HG03342 (cell line): ENCODE results near the gene UBN2.
"Not testable (repeated sequence)": the region's sequence is repeated elsewhere in the genome, so short reads cannot be mapped to it uniquely, and the experiment has no call there.

Experiments
- ATAC-seq: cut with Tn5 transposase; IDR thresholded peaks from one replicate; pipeline ENCODE4 v1.9.1; 2021; ENCODE audit warnings: mild to moderate bottlenecking, moderate library complexity; ENCODE audit not compliant: unreplicated experiment

Gene UBN2

GRCh38 chr7:139230774-139231512, at the start of gene UBN2:
Gene UBN2, plus strand, starts transcription at chr7:139231237. Its CDS starts 248 bp downstream, at chr7:139231485.
- ATAC-seq = peak; percentile 95

GRCh38 chr7:139181404-139181803, 49.6 kb upstream of the UBN2 start:
- no peak for ATAC-seq

DNA sequence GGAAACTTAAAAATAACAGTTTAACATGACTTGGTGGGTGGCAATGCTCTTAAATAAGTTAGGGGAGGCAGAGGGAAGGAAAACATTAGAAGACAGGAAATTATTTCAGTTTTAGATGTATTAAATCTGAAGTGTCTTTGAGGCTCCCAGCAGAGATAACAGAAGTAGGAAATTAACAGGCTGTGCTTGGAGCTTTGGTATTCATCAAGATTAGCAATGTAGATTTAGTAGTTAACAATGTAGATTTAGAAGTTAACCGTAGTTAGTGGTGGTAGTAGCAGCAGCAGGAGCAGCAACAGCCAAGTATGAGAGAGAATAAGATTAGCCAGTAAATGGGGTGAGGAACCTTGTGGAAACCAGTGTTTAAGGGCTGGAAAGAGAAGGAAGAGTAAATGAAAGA, 48.7 kb upstream of the UBN2 start:
- ATAC-seq = no peak

GRCh38 chr7:139183251-139183650, 47.8 kb upstream of the UBN2 start:
- ATAC-seq = no peak

GRCh38 chr7:139183878-139184338, 47.1 kb upstream of the UBN2 start:
- ATAC-seq = no peak

GRCh38 chr7:139186146-139186545, 44.9 kb upstream of the UBN2 start:
- no peak for ATAC-seq

- no peak for ATAC-seq
Observed at GRCh38 chr7:139189357-139189756, 41.7 kb upstream of the UBN2 start.

DNA sequence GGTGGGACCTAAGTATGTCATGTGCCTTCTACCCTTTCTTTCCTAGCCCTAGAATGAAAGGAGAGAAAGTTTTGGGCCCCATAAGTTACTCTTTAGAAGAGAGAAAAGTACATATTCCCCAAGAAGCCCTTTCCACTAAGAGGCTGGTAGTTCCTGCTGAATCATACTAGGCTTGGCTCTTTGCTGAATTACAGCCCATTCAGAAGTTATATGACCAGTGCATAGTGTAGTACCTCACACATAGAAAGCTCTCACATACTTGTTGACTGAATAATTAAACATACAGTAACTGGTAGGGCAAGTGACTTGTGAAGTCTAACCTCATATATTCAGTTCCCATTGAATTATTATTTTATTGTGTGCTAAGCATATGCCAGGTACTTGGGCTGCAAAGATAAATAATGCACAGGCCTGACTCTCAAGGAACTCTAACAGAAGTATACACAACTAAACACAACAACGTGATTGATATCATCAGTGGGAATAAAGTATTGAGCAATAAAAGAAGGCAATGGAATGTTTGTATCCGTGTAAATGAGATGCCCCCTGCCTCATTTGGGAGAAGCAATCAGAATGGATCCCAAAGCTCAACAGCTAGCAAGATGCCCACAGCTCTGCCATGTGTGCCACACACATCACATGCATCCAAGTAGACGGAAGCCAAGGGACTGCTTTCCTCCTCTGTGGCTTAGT, 38.9 kb upstream of the UBN2 start:
- no peak for ATAC-seq

DNA sequence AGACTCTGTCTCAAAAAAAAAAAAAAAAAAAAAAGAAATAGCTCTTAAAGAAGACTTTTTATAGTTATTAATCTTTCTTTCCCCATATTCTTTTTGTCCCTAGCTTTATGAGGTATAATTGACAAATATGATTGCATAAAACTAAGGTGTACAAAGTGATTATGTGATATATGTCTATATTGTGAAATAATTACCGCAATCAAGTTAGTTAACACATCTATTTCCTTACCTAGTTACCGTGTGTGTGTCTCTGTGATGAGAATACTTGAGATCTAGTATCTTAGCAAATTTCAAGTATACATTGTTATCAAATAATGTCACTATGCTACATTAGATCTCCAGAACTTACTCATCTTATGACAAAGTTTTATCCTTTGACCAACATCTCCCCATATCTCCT, 30.7 kb upstream of the UBN2 start:
- ATAC-seq = no peak

GRCh38 chr7:139203992-139204391, 27.0 kb upstream of the UBN2 start:
- no peak for ATAC-seq

DNA sequence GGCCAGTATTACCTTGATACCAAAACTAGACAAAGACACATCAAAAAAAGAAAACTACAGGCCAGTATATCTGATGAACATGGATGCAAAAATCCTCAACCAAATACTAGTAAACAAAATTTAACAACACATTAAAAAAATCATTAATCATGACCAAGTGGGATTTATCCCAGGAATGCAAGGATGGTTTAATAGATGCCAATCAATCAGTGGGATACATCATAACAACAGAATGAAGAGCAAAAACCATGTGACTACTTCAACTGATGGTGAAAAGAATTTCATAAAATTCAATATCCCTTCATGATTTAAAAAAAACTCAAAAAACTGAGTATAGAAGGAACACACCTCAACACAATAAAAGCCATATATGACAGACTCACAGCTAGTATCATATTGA, 25.2 kb upstream of the UBN2 start:
- no peak for ATAC-seq

DNA sequence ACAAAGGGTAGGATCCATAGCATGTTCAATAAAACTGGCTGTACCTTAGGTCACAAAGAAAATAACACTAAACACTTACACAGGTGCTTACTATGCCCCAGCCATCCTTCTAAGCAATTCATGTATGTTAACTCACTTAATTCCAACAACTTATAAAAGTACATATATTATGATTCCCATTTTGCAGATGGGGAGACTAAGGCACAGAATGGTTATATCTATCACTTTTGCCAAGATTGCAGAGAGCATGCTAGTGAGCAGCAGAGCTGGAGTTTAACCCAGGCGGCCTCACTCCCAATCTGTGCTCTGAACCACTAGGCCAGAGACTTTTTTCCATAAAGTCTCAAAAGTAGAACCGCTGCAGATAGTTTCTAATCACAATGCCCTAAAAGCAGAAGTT, 18.9 kb upstream of the UBN2 start:
- no peak for ATAC-seq

DNA sequence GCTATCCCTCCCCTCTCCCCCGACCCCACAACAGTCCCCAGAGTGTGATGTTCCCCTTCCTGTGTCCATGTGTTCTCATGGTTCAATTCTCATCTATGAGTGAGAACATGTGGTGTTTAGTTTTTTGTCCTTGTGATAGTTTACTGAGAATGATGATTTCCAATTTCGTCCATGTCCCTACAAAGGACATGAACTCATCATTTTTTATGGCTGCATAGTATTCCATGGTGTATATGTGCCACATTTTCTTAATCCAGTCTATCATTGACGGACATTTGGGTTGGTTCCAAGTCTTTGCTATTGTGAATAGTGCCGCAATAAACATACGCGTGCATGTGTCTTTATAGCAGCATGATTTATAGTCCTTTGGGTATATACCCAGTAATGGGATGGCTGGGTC, 17.5 kb upstream of the UBN2 start:
- ATAC-seq = not testable (repeated sequence)

DNA sequence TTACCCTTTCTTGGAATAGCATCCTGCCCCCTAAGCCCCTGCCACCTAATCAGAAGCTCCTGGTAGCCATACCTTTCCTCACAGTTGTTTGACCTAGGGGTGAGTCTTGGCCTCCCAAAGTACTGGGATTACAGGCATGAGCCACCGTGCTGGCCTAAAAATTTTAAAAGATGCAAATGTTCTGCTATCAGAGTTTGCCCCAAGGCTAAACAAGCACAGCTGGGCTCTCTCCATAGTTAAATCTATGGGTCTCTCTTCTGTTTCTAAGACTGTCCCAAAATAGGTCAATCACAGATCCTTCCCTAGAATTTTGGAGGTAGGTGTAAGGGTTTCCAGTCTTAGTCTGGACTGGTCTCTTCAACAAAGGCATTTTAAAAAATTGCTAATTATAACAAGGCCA, 12.9 kb upstream of the UBN2 start:
- ATAC-seq = no peak

GRCh38 chr7:139224219-139224618, 6.8 kb upstream of the UBN2 start:
- ATAC-seq = no peak

GRCh38 chr7:139224836-139225235, 6.2 kb upstream of the UBN2 start:
- not testable (repeated sequence) for ATAC-seq

- ATAC-seq = not testable (repeated sequence)
Observed at GRCh38 chr7:139225286-139226157, 5.5 kb upstream of the UBN2 start.

GRCh38 chr7:139226158-139226515, 4.9 kb upstream of the UBN2 start:
- ATAC-seq = not testable (repeated sequence)

DNA sequence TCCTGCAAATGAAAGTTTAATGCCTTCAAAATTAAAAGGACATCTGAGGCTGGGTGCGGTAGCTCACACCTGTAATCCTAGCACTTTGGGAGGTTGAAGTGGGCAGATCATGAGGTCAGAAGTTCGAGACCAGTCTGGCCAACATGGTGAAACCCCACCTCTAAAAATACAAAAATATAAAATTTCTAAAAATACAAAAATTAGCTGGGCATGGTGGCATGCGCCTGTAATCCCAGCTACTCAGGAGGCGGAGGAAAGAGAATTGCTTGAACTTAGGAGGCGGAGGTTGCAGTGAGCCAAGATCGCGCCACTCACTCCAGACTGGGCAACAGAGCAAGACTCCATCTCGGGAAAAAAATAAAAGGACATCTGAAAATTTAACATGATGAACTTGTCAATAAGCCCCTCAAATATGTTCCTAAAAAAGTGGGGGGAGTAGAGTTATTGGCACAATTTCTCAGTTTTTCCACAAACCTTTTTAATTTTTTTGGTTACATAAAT, 4.0 kb upstream of the UBN2 start:
- not testable (repeated sequence) for ATAC-seq

GRCh38 chr7:139230023-139230422, 1.0 kb upstream of the UBN2 start:
- ATAC-seq = no peak

DNA sequence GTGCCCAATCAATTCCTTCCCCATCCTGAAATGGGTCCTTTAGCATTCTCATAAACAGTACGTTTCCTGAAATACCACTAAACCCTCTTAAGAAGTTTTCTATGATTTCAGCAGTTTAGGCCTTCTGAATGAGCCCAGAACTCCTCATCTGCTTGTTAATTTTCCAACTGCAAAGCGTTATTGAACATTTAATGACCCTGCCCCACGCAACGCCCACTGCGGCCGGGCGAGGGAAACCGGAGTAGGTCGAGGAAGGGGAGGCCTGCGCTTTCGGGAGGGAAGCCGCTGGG, 608 bp upstream of the UBN2 start:
- ATAC-seq = no peak
